ENCODE data around the gene C10orf53.

- TF ChIP-seq CTCF (conservative IDR thresholded peaks at IDR 0.05 in 1 of 2, IDR thresholded peaks at IDR 0.05 in 1 of 2; ENCODE audit: low read depth in 1 of 2, low read length in 2 of 2) (no peak), EZH2 (IDR thresholded peaks at IDR 0.05; ENCODE audit: low read length, missing control alignments) (no peak)
These were observed 25.3 kb upstream of the C10orf53 start for GRCh38 chr10:49654036-49654693.
